ENCODE results near the gene EXOG.

Gene EXOG, protein sequence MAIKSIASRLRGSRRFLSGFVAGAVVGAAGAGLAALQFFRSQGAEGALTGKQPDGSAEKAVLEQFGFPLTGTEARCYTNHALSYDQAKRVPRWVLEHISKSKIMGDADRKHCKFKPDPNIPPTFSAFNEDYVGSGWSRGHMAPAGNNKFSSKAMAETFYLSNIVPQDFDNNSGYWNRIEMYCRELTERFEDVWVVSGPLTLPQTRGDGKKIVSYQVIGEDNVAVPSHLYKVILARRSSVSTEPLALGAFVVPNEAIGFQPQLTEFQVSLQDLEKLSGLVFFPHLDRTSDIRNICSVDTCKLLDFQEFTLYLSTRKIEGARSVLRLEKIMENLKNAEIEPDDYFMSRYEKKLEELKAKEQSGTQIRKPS

DNA sequence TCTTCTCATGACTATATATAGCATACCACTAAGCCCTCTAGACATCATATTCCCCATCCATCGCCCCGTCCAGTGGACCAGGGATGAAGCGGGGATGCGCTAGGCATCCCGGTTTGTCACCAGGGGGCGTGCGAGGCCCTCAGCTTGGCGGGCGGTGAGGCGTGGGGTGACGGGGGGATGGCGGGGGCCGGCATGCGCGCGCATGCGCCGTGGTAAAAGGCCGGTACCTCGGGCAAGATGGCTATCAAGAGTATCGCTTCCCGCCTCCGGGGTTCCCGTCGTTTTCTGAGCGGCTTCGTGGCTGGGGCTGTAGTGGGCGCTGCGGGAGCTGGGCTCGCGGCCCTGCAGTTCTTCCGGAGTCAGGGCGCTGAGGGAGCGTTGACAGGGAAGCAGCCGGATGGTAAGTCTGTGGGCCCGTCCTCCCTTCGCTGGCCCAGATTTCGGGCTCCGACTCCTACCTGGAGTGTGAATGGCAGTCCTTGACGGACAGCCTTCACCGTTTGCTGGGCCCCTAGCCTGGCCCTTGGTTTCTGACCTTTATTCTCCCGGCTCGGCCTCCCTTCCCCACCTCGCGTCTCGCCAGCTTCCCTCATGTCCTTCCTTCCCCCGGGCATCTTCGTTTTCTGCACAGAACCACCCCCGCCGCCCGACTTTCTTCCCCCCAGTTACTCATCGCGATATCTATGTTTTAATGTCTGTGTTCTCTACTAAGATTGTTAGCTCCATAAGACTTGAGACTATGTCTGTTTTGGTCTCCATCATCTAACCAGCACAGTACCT, at the start of gene EXOG:
Gene EXOG, plus strand, starts transcription at position 210 of the 780 bp plus-strand sequence. Its CDS starts 28 bp downstream, at position 238.
- in situ Hi-C loops (cut with HindIII; ENCODE audit: low sequenced_read_pairs): no loop called here

DNA sequence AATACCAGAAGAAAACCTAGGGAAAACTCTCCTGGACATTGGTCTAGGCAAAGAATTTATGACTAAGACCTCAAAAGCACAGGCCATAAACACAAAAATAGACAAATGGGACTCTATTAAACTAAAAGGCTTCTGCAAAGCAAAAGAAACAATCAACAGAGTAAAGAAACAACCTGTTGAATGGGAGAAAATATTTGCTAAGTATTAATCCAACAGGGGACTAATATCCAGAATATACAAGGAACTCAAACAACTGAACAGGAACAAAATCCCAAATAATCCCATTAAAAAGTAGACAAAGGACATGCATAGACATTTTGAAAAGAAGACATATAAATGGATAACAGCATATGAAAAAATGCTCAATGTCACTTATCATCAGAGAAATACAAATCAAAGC, 49.3 kb upstream of the EXOG start:
- in situ Hi-C loops (cut with HindIII; ENCODE audit: low sequenced_read_pairs): no loop called here

DNA sequence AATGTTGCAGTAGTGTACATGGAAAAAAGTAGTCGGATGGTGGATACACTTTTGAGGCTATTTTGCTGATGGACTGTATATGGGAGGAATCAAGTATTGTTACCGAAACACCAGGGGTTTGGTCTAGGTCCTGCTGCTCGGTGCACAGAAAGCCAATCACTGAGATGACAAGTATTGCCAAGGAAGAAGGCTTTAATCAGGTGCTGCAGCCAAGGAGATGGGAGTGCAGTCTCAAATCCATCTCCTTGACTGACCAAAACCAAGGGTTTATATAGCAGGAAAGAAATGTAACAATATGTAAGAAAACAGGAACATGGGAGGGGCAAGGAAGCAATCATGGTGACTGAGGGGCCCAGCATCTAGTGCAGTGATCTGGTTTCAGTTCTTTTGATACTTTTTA, 45.3 kb upstream of the EXOG start:
- in situ Hi-C loops (cut with HindIII; ENCODE audit: low sequenced_read_pairs): no loop called here

DNA sequence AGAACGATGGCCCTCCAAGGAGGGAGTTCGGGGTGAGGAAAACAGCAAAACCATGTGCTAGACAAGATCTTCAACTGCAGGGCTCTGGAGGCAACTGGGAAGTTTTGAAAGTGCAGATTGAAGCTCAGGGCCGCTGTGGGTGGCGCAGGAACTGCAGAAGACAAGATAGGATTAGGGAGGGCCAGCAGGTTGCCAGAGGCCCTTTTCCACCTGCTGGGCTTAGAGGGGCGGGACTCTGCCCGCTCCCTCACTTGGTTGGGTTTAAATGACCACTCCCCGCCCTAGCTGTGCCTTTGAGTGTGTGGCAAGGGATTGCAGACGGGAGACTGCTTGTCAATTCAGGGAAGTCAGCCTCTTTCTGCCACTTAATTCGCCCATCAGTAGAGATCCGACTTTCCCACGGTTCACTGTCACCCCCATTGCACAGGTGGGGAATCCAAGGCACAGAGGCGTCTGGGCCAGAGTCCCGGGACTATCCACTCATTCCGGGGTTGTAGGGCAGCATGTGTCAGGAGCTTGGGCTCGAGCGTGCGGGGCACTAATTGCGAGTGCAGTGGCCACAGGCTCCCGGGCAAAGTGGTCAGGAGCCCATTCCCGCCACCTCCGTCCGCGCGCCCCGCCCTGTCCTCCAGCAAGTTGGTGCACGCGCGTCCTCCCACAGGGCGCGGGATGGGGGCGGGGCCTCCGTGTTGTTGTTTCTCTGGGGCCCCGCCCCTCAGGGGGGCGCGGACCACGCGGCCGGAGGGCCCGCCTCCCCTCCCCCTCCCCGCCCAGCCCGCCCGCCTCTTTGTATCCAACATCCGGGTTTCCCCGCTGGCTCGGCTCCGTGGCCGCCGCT, 42.8 kb upstream of the EXOG start, which contains the start of gene ACVR2B:
Gene ACVR2B, plus strand, starts transcription at position 816 of the 838 bp plus-strand sequence. CDS start 433 bp downstream, outside the sequence.
- in situ Hi-C loops (cut with HindIII; ENCODE audit: low sequenced_read_pairs): no loop called here

DNA sequence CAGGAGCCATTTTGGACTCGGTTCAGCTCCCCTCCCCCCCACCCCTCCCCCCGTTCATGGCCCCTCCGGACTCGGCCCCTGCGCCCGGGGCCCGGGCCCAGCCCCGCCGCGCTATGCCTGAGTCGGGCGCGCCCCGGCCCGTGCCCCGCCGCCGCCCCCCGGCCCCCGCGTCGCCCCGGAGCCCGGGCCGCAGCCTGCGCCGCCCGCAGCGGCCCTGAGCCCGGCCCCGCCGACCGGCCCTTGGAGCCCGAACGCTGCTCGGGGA, 42.3 kb upstream of the EXOG start:
- in situ Hi-C loops (cut with HindIII; ENCODE audit: low sequenced_read_pairs): no loop called here

DNA sequence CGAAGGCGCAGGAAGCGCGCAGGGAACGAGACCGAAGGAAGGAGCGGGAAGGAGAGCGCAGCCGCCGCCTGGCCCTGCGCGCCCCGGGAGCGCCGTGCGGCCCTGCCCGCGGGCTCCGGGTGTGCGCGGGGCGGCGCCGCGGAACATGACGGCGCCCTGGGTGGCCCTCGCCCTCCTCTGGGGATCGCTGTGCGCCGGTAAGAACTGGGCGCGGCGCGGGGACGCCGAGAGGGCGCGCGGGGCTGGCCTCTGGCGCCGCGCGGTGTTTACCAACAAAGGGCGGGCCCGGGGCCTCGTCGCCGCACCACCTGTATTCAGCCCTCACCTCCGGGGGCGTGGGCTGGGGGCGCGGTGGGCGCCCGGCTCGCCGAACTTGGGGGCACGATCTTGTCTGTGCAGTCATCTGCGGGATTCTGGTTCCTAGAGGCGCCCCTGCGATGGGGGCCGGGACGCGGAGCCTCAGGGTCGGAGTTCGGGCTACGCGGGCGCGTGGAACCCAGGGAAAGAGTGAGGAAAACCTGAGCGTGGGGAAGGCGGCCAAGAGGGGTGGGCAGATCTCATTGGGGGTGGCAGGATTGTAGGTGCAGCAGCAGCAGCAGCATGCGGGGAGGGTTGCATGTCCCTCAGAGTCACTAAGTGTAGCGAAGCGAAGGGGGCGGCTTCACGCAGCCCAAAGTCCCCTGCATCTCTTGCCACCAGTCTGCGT, 41.8 kb upstream of the EXOG start:
- in situ Hi-C loops (cut with HindIII; ENCODE audit: low sequenced_read_pairs): no loop called here

DNA sequence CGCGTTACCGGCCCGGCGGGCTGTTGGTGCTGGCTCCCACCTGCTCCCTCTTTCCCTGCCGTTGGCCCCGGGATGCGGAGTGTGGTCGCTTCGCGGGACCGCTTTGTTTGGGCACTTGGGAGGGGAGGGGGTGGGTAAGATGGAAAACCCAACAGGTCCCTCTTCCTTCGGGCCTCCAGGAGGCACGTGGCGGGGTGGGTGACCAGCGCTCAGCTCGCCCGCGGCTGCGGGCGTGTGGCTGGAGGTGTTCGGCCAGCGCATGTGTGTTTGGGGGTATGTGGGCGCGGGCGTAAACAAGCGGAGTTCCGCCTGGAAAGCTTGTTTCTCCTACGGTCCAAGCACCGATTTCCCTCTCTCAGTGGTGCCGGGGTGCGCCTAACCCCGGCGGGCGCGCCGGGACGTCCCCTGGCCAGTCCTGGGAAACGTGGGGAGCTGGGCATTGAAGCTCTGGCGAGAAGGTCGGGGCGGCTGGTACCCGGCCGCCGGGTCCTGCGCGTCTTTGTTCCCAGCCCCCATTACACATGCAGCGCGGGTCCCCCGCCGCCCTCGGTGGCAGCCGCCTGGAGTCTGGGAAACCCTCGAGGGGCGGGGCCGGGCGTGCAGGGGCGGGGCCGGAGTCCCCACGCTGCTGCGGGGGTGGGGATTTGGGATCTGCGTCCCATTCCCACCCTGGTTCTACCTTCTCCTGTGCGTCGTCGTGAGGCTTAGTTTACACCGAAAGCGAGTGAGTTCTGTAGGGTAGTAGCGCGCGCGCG, 41.1 kb upstream of the EXOG start:
- in situ Hi-C loops (cut with HindIII; ENCODE audit: low sequenced_read_pairs): loop anchor here (5.0 kb wide), 1 partner anchor 73 kb away; no protein-coding TSS in a partner anchor

DNA sequence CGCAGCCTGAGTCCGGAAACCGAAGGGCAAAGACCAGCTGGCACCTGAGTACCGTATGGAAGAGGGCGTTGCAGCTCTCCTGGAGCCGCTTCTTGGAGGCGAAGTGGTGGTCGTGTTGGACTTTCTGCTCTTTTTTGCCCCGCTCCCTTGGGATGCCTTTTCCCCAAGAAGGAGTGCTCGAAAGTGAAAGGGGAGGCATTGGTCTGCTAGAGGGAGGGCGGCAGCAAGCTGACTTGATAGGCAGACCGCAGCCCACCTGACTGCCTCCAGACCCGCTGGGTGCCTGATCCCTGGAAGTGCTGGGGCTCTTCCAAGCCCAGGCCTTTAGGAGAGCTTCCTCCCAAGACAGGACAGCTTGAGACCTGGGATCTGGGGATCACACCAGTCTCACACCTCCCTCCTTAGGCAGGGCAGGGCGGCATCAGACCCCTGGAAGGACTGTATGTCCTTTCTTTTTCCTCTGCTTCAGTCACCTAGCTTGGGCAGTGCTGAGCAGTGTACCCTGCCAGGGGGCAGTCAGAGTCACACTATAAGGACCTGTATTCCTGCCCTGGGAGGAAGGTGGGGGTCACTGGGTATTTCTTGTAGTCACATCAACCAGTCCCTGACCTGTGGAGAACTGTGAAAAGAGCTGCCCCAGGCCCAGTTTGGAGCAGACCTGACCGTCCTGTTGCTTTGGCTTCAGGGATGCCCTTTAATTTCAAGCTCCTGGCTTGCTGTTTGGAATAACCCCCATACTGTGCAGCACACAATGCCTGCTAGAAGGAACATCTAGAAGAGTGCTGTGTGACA, 40.3 kb upstream of the EXOG start:
- in situ Hi-C loops (cut with HindIII; ENCODE audit: low sequenced_read_pairs): loop anchor here (5.0 kb wide), 1 partner anchor 74 kb away; no protein-coding TSS in a partner anchor

DNA sequence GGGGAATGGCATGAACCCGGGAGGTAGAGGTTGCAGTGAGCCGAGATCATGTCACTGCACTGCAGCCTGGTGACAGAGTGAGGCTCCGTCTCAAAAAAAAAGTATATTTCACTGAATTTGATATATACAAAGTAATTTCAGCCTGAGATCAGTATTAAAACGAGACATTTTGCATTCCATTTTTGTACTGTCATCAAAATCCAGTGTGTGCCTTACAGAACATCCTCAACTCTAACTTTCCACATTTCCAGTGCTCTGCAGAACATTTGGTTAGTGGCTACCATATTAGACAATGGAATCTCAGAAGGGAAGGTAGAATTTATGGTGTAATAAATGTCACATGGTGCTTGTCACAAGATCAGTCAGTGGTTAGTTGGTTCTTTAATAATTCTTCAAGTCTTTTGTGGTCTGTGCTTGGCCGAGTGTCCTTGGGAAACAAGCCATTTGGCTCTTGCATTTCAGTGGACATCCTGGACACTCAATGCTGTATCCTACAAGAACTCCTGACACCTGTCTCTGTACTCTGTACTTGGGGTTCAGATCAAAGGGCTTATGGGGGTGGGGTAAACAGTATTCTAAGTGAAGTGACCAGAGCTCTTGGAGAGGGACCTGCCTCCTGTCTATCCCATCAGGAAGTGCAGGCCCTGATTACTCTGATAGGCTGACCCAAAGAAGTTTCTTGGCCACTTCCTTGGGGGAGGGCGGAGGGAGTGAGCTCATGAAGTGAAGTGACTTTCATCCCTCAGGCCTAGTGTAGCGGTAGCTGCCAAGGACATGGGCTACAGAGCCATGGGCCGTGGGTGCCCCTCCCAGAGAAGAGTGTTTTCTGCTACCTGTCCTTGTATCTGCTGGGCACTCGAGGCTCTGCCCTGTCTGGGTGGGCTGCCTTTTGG, 38.8 kb upstream of the EXOG start:
- in situ Hi-C loops (cut with HindIII; ENCODE audit: low sequenced_read_pairs): loop anchor here (5.0 kb wide), 1 partner anchor 75 kb away; no protein-coding TSS in a partner anchor

DNA sequence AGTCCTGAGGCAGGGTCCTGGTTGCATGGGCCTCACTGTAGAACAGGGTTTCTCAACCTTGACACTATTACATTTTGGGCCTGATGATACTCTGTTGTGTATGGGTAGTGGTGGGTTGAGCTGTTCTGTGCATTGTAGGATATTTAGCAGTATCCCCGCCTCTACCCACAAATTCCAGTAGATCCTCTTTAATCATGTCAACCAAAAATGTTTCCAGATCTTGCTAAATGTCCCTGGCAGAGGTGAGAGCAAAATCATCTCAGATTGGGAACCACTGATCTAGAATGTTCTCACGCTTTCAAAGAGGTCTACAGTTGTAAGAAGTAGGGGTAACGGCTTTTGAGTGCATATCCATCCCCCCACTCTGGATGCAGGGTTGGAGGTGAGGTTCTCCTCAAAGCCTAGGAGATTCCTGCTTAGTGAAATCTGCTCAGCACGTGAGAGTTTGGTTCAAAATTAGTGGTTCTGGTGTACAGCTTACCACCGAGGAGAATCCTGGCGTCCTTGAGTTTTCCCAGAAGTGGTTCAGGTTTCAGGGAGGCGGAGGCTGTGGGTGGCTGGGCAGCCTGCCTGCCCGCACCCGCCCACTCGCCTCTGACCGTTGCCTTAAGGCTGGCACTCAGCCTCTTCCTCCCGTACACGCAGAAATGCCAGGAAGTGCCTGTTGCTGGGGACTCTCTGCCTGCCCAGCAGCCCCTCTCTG, 37.2 kb upstream of the EXOG start:
- in situ Hi-C loops (cut with HindIII; ENCODE audit: low sequenced_read_pairs): loop anchor here (5.0 kb wide), 1 partner anchor 77 kb away; no protein-coding TSS in a partner anchor

DNA sequence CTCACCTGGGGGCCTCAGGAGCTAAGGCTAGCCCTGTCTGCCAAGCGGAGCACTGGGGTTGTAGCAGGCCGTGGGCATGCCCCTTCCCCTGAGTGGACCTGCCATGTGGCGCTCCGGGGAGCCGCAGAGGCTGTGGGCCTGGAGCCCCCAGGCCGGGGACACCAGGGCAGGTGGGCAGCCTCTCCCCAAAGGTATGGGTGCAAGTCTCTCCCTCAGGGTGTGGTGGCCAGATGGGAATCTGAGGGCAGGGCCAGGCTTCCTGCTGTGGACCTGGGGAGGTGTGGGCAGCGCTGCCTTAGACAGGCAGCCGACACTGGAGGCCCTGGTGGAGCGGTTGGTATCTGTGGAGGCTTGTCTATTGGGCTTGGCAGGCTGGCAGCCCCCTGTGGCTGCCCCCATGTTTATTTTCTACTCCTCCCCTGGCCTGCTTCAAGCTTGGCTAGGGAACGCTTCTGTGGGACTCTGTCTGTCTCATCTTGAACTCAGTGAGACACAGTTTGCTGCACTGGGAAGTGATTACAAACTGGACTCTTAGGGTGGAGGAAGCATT, 36.6 kb upstream of the EXOG start:
- in situ Hi-C loops (cut with HindIII; ENCODE audit: low sequenced_read_pairs): loop anchor here (5.0 kb wide), 1 partner anchor 77 kb away; no protein-coding TSS in a partner anchor

DNA sequence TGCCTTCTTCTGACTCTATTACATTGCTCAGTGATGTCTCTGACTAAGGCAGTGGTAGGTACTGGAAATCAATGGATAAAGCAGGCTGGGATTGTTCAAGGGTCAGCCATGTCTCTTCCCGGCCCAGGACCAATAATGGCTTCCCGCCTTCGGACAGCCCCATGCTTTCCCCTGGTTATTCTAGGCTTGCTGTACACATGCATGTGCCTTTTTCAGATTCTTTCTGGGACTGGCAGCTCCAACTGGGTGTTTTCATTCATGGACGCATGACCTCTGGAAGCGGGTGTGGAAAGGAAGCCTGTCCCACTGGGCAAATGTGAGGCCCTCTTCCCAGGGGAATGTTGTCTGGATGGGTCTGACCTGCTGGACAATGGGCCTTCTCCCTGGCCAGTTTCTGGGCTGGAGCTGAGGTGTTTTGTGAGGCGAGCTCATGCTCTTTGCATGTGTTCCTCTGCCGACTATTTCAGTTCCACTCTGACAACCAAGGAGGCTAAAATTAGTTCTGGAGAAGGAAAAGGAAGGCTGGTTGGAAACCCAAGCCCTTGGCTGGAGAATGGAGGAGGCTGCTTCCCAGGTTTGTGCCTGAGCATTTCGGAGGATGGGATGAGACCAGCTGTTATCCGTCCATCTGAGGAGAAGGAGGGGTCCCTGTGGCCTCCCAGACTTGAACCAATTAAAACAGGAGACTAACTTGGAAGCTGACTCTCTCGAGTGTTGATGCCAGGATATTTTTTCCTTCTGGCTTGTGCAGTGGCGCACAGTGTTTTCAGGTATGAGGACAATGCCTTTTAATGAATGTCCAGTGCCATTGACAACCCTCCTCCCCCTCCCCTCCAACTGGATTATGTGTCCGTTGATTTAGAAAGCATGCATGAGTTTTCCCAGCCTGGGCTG, 35.5 kb upstream of the EXOG start:
- in situ Hi-C loops (cut with HindIII; ENCODE audit: low sequenced_read_pairs): no loop called here

DNA sequence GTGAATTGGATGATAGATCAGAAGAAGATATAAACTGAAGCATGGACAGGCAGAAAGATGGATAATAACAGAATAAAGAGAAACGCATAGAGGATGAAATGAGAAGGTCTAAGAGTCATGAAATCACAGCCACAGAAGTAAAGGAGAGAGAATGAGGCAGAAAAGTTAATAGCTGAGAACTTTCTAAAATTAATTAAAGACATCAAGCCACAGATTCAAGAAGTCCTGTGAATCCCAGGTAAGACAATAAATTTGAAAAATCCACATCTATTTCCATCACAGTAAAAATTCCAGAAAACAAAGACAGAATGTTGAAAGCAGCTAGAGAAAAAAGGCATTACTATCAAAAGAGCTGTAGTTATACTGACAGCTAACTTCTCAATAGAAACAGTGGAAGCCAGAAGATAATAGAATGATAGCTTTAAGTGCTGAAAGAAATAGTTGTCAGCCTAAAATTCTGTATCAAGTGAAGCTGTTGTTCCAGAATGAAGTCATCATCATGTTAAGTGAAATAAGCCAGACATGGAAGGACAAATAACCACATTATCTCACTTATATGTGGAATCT, 30.5 kb upstream of the EXOG start:
- in situ Hi-C loops (cut with HindIII; ENCODE audit: low sequenced_read_pairs): no loop called here

DNA sequence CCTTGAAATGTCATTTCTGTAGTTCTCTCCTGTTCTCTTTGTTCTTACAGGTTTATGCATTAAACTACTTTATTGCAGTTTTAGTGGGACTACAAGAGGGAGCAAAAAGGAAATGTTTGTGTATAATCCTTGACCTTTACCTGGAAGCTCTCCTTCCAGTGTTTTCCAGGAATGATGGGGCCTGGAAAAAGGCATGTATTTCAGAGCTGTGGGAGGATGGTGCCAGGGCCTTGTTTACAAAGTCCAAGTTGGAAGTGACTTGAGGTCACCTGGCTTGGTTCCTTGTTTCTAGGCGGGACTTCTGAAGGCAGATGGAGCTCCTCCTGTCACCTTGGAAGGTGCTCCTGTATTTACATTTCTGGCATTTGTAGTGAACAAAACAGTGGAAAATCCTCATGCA, 27.4 kb upstream of the EXOG start:
- in situ Hi-C loops (cut with HindIII; ENCODE audit: low sequenced_read_pairs): no loop called here

DNA sequence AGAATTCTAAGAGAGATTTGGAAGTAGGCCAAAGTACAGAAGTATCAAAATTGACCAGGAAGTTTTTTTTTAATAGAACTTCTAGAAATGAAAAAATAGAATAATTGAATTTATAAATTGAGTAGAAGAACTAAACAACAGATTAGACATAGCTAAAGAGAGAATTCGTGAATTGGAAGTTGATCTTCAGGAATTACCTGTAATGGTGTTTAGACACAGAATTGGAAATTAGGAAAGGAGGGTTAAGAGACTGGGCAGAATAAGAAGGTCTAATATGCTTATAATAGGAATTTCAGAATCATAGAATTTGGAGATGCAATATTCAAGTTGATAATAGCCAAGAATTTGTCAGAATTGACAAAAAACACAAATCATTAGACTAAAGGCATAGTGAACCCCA, 26.3 kb upstream of the EXOG start:
- in situ Hi-C loops (cut with HindIII; ENCODE audit: low sequenced_read_pairs): no loop called here

Measured in endothelial cell of hepatic sinusoid (primary cell).